Lung (tissue), 12 donors: ENCODE measurements around the gene TRIM17. TPM values are rescaled to one million over a fixed set of nuclear protein-coding genes. Genes with fewer than 3 reads are reported as not detected.

ENCODE experiments used
- ATAC-seq: fragments of 200-7000 bp; cut with Tn5 transposase; one replicate; pipeline ENCODE4 v1.9.1; 2020; ENCODE audit warnings: moderate number of reproducible peaks; ENCODE audit not compliant: insufficient read depth, low FRiP score
- DNase-seq, 3 donors: peaks; one replicate each; pipeline ENCODE4 v3.0.0-alpha.2; 2013 to 2017
- H3K27ac ChIP-seq, 2 donors: one replicate each; pipeline ENCODE4 v1.5.1; 2013; ENCODE audit warnings: mild to moderate bottlenecking in 2 of 2, moderate library complexity in 2 of 2, control low read depth in 1 of 2, inconsistent platforms in 1 of 2, low read depth in 1 of 2, low read length in 1 of 2
- H3K27me3 ChIP-seq, 3 donors: one replicate each; pipeline ENCODE4 v1.5.1; 2013; ENCODE audit warnings: low read length in 2 of 3; ENCODE audit not compliant: control insufficient read depth in 3 of 3, insufficient read depth in 3 of 3
- H3K36me3 ChIP-seq, 4 donors: one replicate each; pipeline ENCODE4 v1.5.1; 2013; ENCODE audit warnings: low read length in 4 of 4, mild to moderate bottlenecking in 1 of 4, moderate library complexity in 1 of 4; ENCODE audit not compliant: control insufficient read depth in 4 of 4, insufficient read depth in 4 of 4
- H3K4me1 ChIP-seq, 5 donors: one replicate each; pipeline ENCODE4 v1.5.1; 2013; ENCODE audit warnings: low read length in 5 of 5, mild to moderate bottlenecking in 2 of 5, moderate library complexity in 1 of 5; ENCODE audit not compliant: control insufficient read depth in 5 of 5, insufficient read depth in 5 of 5
- H3K4me3 ChIP-seq: one replicate; pipeline ENCODE4 v1.5.1; 2013; ENCODE audit warnings: mild to moderate bottlenecking, control low read depth, moderate library complexity
- H3K9ac ChIP-seq, 2 donors: one replicate each; pipeline ENCODE4 v1.5.1; 2013; ENCODE audit warnings: low read length in 2 of 2, control low read depth in 1 of 2; ENCODE audit not compliant: insufficient read depth in 1 of 2
- H3K9me3 ChIP-seq, 4 donors: one replicate each; pipeline ENCODE4 v1.5.1; 2013; ENCODE audit warnings: low read length in 3 of 4, mild to moderate bottlenecking in 1 of 4, moderate library complexity in 1 of 4; ENCODE audit not compliant: control insufficient read depth in 4 of 4, insufficient read depth in 3 of 4
- CTCF ChIP-seq: IDR thresholded peaks from 2 replicates; pipeline ENCODE4 v1.5.1; 2012; ENCODE audit warnings: mild to moderate bottlenecking; ENCODE audit errors: control extremely low read depth, extremely low read depth
- WGBS, 2 donors: extraction: QIAGEN DNeasy Blood & Tissue Kit; methylation state at CpG; one replicate each; pipeline ENCODE4 v1.1.7; 2013; 5-methylcytosine and 5-hydroxymethylcytosine counted together
- polyA plus RNA-seq, 2 donors: library from polyadenylated mRNA; stranded (reverse); fragments of 200-250 nt; gene quantifications; one replicate each; pipeline ENCODE4 v1.2.1, GENCODE V29; 2013
- total RNA-seq, 2 donors: library from RNA; depleted of rRNA in 1 of 2; stranded (reverse); fragments of >200 nt in 1 of 2; gene quantifications; one replicate each; pipeline ENCODE4 v1.2.1, GENCODE V29; 2014 to 2021
- donor health status: control.
- donor health status: control.
- donor health status: Bipolar disorder and iron deficiency.
- donor health status: healthy.
- donor health status: DM: yes; HTN: yes; CAD: no.

The TRIM17 gene
- total and polyA plus RNA-seq, 4 donors: 1.0 to 3.3 (median 1.8) TPM

GRCh38 chr1:228430243-228430642 is 13.6 kb upstream of the TRIM17 start:
- Histone ChIP-seq H3K4me1 (peaks cover 0 to 2% (median 0%) of the 10 kb centered on the region in 5 donors), H3K9ac (no peak overlapping the region), H3K27me3 (peaks cover 0 to 12% (median 2%) of the 10 kb centered on the region in 3 donors), H3K9me3 (no peaks in the 10 kb centered on the region), H3K27ac (no peak overlapping the region), H3K36me3 (no peaks in the 10 kb centered on the region), H3K4me3 (no peak overlapping the region)
- ATAC-seq (no peak), DNase-seq (no peak)
- WGBS, 2 donors: 84 to 85% methylated on average over 6 of the region's 6 CpGs
- TF ChIP-seq CTCF: no peak

GRCh38 chr1:228429698-228430097 is 13.0 kb upstream of the TRIM17 start:
- no peak overlapping the region for H3K27ac ChIP-seq
- no peak overlapping the region for H3K9ac ChIP-seq
- WGBS, 2 donors: 72 to 74% methylated on average over 9 of the region's 9 CpGs
- no peaks in the 10 kb centered on the region for H3K9me3 ChIP-seq
- peaks cover 0 to 2% (median 0%) of the 10 kb centered on the region in 5 donors for H3K4me1 ChIP-seq
- DNase-seq: peak in 2 of 3 donors; percentile 21 to 63
- TF ChIP-seq CTCF: no peak
- no peak for ATAC-seq
- no peak overlapping the region for H3K4me3 ChIP-seq
- H3K36me3 ChIP-seq: no peaks in the 10 kb centered on the region
- H3K27me3 ChIP-seq: peaks cover 0 to 8% (median 2%) of the 10 kb centered on the region in 3 donors

- H3K9ac ChIP-seq: no peak overlapping the region
- H3K4me3 ChIP-seq: no peak overlapping the region
- H3K27ac ChIP-seq: no peak overlapping the region
- WGBS, 2 donors: 72 to 74% methylated on average over 8 of the region's 8 CpGs
- H3K9me3 ChIP-seq: no peaks in the 10 kb centered on the region
- no peak for ATAC-seq
- DNase-seq: no peak
- no peak for TF ChIP-seq CTCF
- peaks cover 0 to 2% (median 0%) of the 10 kb centered on the region in 5 donors for H3K4me1 ChIP-seq
- H3K27me3 ChIP-seq: peaks cover 0 to 6% (median 2%) of the 10 kb centered on the region in 3 donors
- no peaks in the 10 kb centered on the region for H3K36me3 ChIP-seq
Observed at GRCh38 chr1:228429007-228429406, 12.3 kb upstream of the TRIM17 start.

- no peaks in the 10 kb centered on the region for H3K9me3 ChIP-seq
- no peak overlapping the region for H3K9ac ChIP-seq
- DNase-seq (no peak), ATAC-seq (no peak)
- 74 to 75% methylated on average over 4 of the region's 4 CpGs for WGBS, 2 donors
- TF ChIP-seq CTCF: no peak
- H3K4me3 ChIP-seq: no peak overlapping the region
- H3K27ac ChIP-seq: no peak overlapping the region
- peaks cover 0 to 2% (median 0%) of the 10 kb centered on the region in 5 donors for H3K4me1 ChIP-seq
- H3K27me3 ChIP-seq: peaks cover 0 to 5% (median under 1%) of the 10 kb centered on the region in 3 donors
- H3K36me3 ChIP-seq: no peaks in the 10 kb centered on the region
Observed at GRCh38 chr1:228428412-228428811, 11.8 kb upstream of the TRIM17 start.
